GM11168 (cell line): ENCODE results near the gene SURF2.
"Not testable (repeated sequence)": the region's sequence is repeated elsewhere in the genome, so short reads cannot be mapped to it uniquely, and the experiment has no call there.

Experiments
- in situ Hi-C: fragments of 300-500 bp; cut with MboI; formaldehyde crosslinking; loops from one replicate; pipeline ENCODE4 v1.12.0; 2022; ENCODE audit warnings: low sequenced_read_pairs; ENCODE audit not compliant: unreplicated experiment

SURF2 gene

DNA sequence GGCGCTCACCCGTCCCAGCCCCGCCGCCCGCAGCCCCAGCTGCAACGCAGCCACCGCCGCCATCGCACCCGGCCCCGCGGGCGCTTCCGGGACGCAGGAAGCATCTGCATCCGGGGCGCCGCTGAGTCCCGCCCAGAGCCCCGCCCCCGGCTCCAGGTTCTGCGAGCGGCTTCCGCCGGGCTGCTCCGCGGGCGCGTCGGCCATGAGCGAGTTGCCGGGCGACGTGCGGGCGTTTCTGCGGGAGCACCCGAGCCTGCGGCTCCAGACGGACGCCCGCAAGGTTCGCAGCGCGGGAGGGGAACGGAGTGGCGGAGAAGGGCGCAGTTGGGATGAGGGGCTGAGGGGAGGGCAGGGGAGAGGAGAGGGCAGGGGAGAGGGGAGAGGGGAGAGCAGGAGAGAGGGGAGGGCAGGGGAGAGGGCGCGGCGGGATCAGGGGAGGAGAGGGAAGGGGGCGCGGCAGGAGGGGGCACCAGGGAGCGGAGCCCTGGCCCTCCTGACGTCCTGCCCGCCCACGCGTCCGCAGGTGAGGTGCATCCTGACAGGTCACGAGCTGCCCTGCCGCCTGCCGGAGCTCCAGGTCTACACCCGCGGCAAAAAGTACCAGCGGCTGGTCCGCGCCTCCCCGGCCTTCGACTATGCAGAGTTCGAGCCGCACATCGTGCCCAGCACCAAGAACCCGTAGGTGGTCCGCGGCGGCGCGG is at the start of gene SURF2, which contains the start of gene SURF1:
TSS of gene SURF2 (plus strand) at position 160 of the 701 bp plus-strand sequence. CDS start at position 203, 43 bp downstream.
TSS of gene SURF1 (minus strand) at position 97 of the 701 bp plus-strand sequence. CDS start at position 63, 34 bp downstream.
- in situ Hi-C loops, result no loop called here

DNA sequence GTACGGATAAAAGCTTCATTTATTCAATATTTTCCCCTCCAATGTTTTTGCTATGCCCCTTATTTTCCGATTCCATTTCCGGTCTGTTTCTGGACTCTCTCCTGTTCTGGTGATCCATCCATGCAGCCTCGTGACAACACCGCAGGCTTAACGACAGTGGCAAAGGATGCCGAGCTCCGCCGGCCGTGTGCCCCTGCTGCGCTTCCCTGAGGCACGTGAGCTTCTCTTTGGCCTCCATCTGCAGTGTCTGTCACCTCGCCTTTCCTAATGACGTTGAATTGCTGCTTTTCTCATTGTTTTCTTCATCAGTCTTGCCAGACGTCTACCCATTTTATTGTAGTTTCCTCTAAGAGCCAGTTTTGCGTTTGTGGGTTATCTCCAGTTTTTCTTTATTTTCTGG is 49.0 kb upstream of the SURF2 start:
- in situ Hi-C loops, result no loop called here

DNA sequence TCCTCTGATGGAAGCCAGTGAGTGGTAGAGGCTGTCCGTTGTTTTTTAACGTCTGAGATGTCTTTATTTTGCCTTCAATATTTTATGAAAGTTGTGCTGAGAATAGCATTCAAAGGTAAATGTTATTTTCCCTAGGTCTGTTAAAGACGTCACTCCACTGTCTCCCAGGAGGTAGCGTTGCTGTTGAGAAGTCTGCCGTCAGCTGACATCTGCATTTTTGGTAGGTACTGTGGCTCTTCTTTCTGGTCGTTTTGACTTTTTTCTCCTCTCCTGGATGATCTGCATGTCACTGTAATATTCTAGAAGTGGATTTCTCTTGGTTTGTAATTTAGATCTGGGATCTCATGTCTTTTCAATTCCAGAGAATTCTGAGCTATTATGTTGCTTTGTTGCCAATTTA is 46.7 kb upstream of the SURF2 start:
- in situ Hi-C loops, result no loop called here

DNA sequence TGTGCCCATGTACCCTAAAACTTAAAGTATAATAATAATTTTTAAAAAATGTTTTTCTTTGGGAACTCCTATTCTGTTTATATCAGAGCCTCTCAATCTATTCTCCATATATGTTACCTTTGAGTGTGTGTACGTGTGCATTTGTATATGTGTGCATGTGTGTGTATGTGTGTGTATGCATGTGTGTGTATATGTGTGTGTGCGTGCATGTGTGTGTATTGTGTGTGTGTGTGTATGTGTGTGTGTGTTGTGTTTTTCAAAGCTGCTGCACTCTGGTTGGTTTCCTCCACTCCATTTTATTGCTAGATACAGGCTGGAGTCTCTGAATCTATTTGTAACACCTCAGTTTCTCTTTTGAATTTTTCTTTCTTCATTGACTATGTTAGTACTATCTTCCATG is 40.4 kb upstream of the SURF2 start:
- in situ Hi-C loops, result no loop called here

DNA sequence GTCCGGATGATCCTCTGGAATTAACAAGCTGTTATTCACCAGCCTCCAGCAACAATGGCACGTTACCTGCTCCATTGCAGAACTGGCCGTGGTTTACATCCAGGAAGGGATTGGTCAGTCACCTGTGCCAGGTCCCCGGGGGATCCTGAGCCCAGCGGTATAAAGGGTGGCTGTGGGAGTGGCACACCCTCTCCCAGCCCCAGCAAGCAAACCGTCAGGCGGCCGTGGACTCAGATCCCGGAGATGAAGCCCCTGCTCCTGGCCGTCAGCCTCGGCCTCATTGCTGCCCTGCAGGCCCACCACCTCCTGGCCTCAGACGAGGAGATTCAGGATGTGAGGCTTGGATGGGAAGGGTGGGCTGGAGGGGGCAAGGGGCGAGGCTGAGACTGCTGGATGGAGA is 38.8 kb upstream of the SURF2 start:
- in situ Hi-C loops, result not testable (repeated sequence)

DNA sequence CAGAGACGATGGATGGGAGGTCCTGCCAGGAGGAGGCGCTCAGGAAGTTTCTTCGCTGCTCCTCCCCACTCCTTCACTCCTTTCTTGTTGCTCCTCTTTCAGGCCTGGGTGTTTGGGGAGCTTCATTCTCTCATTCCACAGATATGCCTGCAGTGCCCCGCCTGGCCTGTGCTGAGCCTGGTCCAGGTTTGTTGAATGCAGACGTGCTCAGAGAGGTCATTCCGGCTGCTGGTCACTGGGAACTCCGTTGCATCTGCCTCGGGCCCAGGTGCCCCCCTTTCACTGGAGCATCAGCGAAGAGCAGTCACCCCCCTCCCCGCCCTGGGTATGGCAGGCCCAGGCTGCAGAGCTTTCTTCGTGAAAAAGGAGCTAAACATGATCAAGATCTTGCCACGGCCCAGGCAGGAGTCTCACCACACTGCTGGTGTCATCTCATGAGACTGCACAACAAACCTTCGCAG is 35.9 kb upstream of the SURF2 start:
- in situ Hi-C loops, result no loop called here

DNA sequence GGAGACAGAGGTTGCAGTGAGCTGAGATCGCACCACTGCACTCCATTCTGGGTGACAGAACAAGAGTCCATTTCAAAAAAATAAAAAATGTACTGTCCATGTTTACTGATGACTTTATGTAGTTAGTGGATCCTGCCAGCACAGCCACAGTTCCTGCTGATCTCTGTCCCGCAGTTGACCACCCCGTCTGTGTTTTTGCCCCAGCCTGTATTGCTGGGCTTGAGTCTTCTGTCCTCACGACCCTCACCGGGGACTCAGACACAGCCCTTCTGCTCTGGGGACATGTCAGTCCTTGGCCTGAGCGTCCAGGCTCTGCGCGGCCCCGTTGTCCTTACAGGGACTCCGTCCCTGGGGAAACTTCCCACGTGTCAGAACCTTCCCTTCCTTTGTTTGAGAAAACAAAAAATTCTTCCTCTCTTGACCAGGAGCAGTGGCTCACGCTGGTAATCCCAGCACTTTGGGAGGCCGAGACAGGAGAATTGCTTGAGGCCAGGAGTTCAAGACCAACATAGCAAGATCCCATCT is 34.9 kb upstream of the SURF2 start:
- in situ Hi-C loops, result no loop called here

DNA sequence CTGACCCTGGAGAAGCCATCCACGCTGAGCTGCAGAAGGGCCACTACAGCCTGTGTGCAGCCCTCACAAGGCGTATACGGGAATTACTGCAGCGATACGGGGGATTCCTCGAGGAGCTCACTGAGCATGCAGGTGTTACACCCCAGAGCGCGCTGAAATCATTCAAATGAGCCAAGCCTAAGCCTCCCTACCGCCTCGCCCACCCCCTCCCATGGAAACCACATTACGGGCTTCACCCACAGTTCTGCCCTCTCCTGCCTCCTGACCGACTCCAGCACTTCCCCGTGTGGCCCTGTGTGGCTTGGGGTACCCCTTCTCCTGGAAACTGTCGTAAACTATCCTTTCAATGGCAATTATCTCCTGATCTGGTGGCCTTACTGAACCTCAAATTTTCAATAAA is 33.6 kb upstream of the SURF2 start:
- in situ Hi-C loops, result no loop called here

DNA sequence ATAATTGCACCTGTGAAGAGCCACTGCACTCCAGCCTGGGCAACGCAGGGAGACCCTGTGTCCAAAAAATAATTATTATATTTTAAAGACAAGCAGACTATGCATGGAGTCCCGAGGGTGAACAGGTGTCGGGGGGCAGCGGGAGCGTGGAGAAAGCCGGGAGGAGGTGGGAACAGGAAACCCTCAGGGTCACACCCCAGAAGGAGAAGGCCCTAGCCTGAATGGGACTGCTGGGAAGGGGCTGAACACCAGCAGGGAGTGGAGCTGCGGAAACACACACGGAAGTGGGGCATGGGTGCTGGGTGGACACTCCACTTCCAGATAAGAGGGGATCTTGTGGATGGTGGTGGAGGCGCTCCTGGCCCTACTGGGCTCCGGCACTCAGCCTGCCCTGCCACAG is 33.1 kb upstream of the SURF2 start:
- in situ Hi-C loops, result no loop called here

DNA sequence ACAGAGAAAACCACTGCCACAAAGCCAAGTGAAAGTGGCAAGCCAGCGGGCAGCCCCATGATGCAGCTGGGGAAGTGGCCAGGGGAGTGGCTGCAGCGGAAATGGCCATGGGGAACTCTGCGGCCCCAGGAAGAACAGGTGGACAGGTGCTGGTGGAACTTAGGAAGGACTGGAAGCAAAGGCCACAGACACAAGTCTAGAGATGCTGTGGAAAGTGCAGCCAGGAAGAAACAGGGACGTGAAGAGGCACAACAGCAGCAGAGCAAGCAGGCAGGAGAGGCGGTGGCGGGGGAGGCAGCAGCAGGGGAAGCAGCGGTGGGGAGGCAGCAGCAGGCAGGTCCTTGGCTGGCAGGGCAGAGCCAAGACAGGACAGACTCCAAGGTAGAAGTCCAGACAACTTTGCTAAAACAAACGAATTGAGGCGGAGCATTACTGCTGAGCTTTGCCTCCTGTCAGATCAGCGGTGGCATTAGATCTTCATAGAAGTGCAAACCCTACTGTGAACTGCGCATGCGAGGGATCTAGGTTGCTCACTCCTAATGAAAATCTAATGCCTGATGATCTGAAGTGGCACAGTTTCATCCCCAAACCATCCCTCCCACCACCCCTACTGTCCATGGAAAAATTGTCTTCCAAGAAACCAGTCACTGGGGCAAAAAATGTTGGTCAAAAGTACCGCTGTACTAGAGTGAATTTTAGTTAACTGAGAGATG is 32.2 kb upstream of the SURF2 start:
- in situ Hi-C loops, result no loop called here

DNA sequence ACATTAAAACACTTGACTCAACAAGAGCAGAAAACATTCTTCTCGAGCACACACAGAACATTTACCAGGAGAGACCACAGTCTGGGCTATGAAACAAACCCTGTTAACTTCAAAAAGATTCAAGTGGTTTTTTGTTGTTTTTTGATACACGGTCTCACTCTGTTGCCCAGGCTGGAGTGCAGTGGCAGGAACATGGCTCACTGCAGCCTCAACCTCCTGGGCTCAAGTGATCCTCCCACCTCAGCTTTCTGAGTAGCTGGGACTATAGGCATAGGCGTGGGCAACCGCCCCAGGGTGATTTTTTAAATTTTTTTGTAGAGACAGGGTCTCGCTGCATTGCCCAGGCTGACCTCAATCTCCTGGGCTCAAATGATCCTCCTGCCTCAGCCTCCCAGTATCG is 29.3 kb upstream of the SURF2 start:
- in situ Hi-C loops, result not testable (repeated sequence)

DNA sequence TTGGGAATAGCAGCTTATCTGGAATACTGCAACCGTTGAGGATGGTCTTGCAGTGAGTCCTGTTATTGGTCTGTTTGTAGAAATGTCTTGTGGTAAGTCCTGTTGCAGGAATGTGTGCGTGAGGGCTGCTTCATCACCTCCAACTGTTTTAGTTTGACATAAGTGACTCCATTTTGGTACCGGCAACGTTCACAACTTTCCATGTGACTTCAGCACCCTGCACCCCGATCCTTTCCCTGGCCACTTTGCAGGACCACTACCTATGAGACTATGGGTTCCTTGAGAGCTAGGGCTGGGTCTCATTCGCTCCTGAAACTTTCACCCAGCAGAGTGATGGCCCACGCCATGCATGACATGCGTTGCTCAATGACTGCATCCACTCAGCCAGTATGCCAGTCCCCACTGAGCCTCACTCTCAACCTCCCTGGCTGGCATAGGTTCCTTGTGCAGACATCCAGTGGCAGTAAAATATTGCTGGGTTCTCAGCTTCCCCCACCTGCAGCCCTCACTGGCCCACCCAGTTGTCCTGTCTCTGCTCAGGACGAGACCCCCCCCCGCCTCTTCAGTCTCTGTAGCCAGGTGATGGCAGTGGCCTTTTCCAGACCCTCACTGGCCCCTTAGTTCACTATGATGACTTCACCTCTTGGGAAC is 28.4 kb upstream of the SURF2 start:
- in situ Hi-C loops, result no loop called here

DNA sequence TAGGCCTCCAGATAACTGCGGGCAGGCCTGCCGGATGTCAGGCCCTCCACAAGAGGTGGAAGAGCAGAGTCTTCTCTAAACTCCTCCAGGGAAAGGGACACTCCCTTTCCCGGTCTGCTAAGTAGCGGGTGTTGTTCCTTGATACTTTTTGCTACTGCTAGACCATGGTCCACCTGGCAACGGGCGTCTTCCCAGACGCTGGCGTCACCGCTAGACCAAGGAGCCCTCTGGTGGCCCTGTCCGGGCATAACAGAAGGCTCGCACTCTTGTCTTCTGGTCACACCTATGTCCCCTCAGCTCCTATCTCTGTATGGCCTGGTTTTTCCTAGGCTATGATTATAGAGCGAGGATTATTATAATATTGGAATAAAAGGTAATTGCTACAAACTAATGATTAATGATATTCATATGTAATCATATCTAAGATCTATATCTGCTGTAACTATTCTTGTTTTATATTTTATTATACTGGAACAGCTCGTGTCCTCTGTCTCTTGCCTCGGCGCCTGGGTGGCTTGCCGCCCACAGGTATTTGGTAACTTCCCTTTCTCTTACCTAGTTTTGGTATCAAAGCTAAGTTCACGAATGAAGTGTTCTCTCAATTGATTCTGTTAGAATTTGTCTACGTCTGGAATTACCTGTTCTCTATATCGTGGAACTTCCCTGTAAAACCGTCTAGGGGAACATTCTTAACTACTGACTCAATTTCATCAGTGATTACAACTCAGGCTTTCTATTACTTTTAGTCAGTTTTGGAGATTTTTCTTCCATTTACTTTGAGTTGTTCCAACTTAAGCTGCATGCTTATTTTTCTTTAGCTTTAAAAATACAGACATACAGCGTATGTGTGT is 26.8 kb upstream of the SURF2 start:
- in situ Hi-C loops, result not testable (repeated sequence)

DNA sequence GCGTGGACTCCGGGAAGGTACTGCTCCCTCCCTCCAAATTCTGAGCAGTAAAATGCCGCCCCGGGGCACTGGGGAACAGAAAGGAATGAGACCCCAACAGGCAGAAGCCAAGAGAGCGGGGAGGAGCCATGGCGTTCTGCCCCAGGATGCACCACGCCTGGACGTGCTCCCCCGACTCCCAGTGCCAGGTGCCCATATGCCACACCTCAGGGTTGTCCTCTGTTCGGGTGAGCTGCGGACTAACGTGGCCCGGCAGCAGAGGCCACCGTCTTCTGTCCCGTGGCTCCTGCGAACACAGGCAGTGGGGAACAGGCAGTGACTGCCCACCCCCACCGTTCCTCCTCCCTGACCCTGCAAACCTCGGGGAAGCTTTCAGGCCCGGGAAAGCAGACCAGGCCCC is 25.1 kb upstream of the SURF2 start:
- in situ Hi-C loops, result no loop called here

DNA sequence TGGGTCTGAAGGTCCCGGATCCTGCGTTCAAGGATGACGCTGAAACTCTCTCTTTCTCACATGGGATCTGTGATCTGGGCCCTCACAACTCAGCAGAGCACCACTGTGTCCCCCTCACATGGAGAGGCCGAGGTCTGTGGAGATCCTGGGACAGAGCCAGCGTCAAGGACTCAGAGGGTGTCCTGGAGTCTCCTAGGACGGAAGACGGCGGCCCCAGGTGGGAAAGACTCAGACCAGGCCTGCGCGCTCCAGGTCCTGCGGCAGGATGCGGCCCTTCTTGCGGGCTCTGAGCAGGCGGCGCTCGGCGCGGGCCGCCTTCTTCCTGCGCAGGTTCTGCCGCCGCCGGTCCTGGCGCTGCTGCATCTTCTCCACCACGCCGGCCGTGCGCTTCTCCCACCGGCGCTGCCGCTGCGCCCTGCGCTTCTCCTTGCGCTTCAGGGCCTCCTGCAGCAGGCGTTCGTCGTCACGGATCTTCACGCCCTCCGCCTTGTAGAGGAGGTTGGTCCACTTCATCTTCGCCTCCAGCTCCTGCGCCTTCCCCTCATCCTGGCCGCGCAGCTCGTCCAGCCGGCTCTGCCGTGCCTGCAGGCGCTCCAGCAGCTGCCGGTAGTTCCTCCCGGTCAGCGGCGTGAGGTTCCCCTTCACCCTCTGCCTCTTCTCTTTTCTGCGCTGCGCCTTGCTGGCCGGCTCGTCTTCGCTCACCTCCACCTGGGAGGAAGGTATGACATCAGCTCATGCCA is 24.5 kb upstream of the SURF2 start:
- in situ Hi-C loops, result no loop called here

DNA sequence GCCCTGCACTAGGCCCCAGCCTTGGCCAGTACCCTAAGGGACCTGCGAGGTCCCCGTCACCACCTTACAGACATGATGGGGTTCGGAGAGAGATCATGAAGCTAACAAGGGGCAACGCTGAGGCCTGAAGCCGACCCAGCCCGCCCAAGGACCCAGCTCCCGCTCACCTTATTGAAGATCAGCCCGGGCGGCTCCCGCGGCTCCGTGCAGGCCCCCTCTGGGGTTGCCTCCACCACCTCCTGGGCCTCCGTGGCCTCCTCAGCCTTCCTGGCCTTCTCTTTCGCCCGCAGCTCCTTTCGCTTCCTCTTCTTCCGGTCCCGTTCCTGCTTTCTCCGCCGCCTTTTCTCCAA is 24.0 kb upstream of the SURF2 start:
- in situ Hi-C loops, result no loop called here

DNA sequence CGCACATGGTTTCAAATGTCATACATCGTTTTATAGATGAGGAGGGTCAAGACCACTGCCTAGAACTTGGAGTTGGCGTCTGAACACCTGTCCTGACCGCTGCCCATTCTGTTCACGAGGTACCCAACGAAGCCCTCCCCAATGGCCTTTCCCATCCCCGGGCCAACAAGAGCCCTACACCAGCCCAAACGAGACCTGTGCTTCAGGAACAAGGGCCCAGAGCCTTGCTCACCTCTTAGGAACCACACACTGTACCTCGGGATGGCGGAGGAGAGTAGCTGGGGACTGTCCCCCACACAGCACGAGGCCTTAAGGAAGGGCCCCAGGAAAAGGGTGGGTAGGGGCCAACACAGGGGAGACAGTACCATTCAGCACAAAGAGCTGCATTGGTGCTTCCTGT is 23.3 kb upstream of the SURF2 start:
- in situ Hi-C loops, result no loop called here

DNA sequence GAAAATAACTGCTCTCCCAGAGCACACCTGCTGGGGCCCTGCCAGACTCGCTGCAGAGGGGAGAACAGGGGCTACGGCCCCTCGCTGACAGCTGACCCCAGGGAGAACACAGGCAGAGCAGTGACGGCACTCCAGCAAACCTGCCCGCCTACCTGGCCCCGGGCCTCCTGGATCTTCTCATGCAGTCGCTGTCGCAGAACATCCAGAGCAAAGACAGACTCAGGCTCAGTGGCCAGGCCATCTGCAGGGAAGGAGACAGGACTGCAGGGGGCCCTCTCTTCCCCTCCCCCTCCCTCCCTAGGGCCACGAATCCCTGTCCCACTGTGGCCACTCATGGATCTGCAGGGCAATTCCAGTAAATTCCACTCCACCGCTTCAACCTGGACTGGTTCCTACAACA is 22.8 kb upstream of the SURF2 start:
- in situ Hi-C loops, result no loop called here

DNA sequence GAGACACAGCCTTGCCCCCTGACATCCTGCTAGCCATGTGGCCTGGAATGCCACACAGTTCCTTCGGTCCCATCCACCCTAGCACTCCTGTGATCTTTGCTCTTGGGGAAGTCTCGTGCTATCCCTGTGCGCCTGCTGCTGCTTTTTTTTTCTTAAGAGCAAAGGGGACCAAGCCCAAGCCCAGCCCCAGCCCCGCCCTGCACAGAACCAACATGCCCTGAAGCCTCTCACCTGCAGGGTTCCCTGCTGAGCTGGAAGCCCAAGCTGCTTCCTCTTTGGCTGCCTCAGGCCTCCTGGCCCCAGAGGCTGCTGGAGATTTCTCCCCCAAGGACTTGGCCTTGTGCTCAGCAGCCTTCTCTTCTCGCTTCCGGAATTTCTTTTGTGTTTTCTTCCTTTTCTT is 22.2 kb upstream of the SURF2 start:
- in situ Hi-C loops, result no loop called here

DNA sequence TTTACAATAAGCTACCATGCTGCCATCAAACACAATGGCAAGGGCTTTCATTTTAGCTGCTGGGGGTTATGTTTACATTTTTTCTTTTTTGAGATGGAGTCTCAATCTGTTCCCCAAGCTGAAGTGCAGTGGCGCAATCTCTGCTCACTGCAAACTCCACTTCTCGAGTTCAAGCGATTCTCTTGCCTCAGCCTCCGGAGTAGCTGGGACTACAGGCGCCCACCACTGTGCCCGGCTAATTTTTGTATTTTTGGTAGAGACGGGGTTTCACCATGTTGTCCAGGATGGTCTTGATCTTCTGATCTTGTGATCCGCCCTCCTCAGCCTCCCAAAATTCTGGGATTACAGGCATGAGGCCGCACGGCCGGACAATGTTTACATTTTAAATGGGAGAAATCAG is 21.5 kb upstream of the SURF2 start:
- in situ Hi-C loops, result not testable (repeated sequence)
